Uterus (tissue), 2 donors: Measurements from ENCODE around the gene PTDSS2.

Experiments used
- POLR2A ChIP-seq, 2 donors: fragments of 450-650 bp; IDR thresholded peaks; one replicate each; pipeline ENCODE4 v1.6.1; 2016; ENCODE audit warnings: antibody characterized with exemption in 2 of 2, mild to moderate bottlenecking in 1 of 2, moderate library complexity in 1 of 2
- TF ChIP-seq, protein P1 (sequence below), 4 experiments: fragments of 200-600 bp in 2 of 4; fragments of 450-650 bp in 2 of 4; sonication (generic) in 2 of 4; IDR thresholded peaks; one replicate each; pipeline ENCODE4 v1.5.1; 2016 to 2019; ENCODE audit warnings: antibody characterized with exemption in 4 of 4, mild to moderate bottlenecking in 2 of 4, moderate library complexity in 1 of 4

DNA sequence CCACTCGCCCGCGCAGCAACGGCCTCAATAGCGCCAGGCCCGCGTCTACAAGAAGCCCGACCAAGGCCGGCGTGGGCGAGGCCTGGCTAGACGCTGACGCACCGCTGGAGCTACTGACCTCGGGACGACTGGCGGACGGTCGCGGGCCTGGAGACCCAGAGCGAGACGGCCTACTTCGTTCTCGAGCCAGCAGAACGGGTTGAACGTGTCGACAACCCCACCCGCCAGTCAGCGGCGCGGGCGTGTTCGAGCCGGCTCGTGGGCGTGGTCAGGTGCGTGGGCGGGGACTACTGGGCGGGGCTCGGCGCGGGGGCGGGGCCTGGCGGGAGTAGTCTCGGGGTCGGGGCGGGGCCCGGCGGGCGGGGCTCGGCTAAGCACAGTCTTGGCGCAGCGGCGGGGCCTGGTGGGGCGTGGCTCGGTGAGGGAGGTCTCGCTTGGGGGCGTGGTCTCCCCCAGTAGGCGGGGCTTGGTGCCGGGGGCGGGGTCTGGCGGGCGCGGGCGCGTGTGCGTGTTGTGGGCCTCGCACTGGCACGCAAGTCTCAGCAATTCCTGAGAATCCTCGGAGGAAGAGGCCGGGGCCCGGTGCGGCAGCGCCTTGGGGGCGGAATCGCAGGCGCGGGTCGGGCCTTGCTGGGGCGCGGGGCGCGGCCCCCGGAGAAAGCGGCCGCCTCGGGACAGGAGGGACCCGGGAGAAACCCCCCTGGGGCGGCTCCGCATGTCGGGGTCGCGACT is 57.1 kb downstream of the PTDSS2 start, which contains the start of gene RNH1:
- TF ChIP-seq, protein P1, sequence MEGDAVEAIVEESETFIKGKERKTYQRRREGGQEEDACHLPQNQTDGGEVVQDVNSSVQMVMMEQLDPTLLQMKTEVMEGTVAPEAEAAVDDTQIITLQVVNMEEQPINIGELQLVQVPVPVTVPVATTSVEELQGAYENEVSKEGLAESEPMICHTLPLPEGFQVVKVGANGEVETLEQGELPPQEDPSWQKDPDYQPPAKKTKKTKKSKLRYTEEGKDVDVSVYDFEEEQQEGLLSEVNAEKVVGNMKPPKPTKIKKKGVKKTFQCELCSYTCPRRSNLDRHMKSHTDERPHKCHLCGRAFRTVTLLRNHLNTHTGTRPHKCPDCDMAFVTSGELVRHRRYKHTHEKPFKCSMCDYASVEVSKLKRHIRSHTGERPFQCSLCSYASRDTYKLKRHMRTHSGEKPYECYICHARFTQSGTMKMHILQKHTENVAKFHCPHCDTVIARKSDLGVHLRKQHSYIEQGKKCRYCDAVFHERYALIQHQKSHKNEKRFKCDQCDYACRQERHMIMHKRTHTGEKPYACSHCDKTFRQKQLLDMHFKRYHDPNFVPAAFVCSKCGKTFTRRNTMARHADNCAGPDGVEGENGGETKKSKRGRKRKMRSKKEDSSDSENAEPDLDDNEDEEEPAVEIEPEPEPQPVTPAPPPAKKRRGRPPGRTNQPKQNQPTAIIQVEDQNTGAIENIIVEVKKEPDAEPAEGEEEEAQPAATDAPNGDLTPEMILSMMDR (IDR thresholded peaks at IDR 0.05) = peak in 2 of 4 experiments; percentile 5 to 16
- peak in 1 of 2 donors; percentile 73 for TF ChIP-seq POLR2A (IDR thresholded peaks at IDR 0.05)
